ENCODE measurements around the gene VPS37B. TPM values are rescaled to one million over a fixed set of nuclear protein-coding genes. Genes with fewer than 3 reads are reported as not detected.

VPS37B gene
- total and polyA plus RNA-seq, 2 of the 8 experiments (the other 6 are each of a cell fraction or from before 2014, with no cell fraction given): 11.9 to 15.7 TPM

DNA sequence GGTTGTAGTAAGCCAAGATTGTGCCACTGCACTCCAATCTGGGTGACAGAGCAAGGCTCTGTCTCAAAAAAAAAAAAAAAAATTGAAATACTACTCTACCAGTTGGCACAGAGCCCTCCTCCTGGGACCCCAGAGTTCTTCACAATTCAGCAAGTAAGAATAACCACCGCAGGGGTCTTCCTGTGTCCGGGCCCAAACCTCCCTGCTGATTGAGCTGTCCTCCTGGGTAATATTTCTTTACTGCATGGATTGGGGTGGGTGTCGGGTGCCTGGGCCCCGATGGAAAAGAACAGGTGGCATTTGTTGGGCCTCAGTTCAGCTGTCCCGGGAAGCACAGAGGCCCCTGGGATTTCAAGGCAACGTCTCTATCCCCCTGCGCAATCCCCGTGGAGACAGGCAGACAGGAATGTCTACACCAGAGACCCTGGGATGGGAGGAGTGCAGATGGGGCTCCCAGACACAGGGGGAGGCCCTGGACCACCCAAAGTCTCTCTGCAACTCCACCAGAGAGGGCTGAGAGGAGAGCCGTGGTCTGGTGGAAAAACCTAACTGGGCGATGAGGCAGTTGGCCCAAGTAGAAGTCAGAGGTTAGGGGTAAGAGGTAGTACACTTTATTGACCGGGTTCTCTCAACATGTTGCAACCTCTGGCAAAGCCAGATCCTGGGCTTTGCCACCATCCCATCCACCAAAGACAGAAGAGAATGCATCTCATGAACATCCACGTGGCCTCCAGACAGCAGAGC is 32.7 kb upstream of the VPS37B start:
- no peak overlapping the region for H3K56ac ChIP-seq (replicated peaks; ENCODE audit: insufficient read length, low read depth, low read length)
- 86% methylated on average over 11 of the region's 12 CpGs; no CpG with 5 or more reads in 1 of the 2 experiments for WGBS, 2 experiments (ENCODE audit: extremely low coverage in 1 of 2, insufficient coverage in 1 of 2, insufficient read length in 1 of 2, insufficient replicate concordance in 2 of 2, low coverage in 1 of 2, low lambda C conversion rate in 2 of 2, missing lambda C conversion rate in 1 of 2)
- FAIRE-seq: no peak

More for the DNA sequence above, 32.7 kb upstream of the VPS37B start:
- Histone ChIP-seq H3K23ac (ENCODE audit: insufficient read length) (no peak overlapping the region), H2BK120ac (replicated peaks; ENCODE audit: low read depth, low read length) (no peak overlapping the region), H2BK15ac (ENCODE audit: low read length) (no peak overlapping the region), H2BK5ac (ENCODE audit: low read depth, low read length) (no peak overlapping the region), H4K5ac (ENCODE audit: insufficient read length, low read depth, low read length) (no peak overlapping the region), H2AK5ac (ENCODE audit: low read depth, low read length) (no peak overlapping the region), H3K36me3 (ENCODE audit: control insufficient read depth in 2 of 4, insufficient read depth in 4 of 4, low read length in 3 of 4) (no peaks in the 10 kb centered on the region), H3K9ac (replicated peaks in 1 of 4; ENCODE audit: extremely low read depth in 1 of 4, low read depth in 3 of 4, low read length in 3 of 4) (no peak overlapping the region), H3K79me1 (ENCODE audit: low read depth, low read length) (no peaks in the 10 kb centered on the region), H4K91ac (replicated peaks; ENCODE audit: insufficient read length, low read length) (no peak overlapping the region), H3K4me3 (ENCODE audit: extremely low read depth in 1 of 4, insufficient read depth in 2 of 4, low read depth in 3 of 4, low read length in 4 of 4) (no peak overlapping the region), H3K9me3 (ENCODE audit: insufficient read depth in 2 of 2, low read depth in 1 of 2, low read length in 1 of 2) (no peaks in the 10 kb centered on the region), H3K27me3 (replicated peaks in 1 of 4; ENCODE audit: control insufficient read depth in 3 of 4, extremely low read depth in 1 of 4, insufficient read depth in 3 of 4, low read length in 3 of 4) (no peaks in the 10 kb centered on the region), H2BK20ac (ENCODE audit: low read length) (no peak overlapping the region), H3K14ac (ENCODE audit: insufficient read length) (no peak overlapping the region), H4K8ac (ENCODE audit: extremely low read depth, insufficient read depth, low read length) (0 out of 2 replicates have a peak overlapping the region, but pooled peaks have one; percentile 35), H3K79me2 (ENCODE audit: control insufficient read depth in 1 of 2, insufficient read depth in 2 of 2, low read length in 2 of 2) (no peaks in the 10 kb centered on the region), H3K4ac (replicated peaks; ENCODE audit: insufficient read length, low read depth, low read length) (no peak overlapping the region), H3K27ac (ENCODE audit: low read depth, low read length) (no peak overlapping the region), H3K4me1 (replicated peaks in 1 of 4; ENCODE audit: control insufficient read depth in 3 of 4, insufficient read depth in 4 of 4, low read length in 3 of 4) (no peaks in the 10 kb centered on the region; a peak in 1 of 7 replicates), H3K23me2 (ENCODE audit: low read depth, low read length) (no peaks in the 10 kb centered on the region), H4K20me1 (replicated peaks in 1 of 2; ENCODE audit: control insufficient read depth in 1 of 2, insufficient read depth in 2 of 2, low read length in 2 of 2) (no peaks in the 10 kb centered on the region), H3K4me2 (ENCODE audit: insufficient read depth in 1 of 2, low read depth in 2 of 2, low read length in 2 of 2) (no peak overlapping the region), H3K18ac (ENCODE audit: extremely low read depth, low read length) (no peak overlapping the region), H2BK12ac (ENCODE audit: low read depth, low read length) (no peak overlapping the region), H2AFZ (ENCODE audit: low read length) (no peak overlapping the region)
- DNase-seq (ENCODE audit: low read depth in 1 of 2, low spot score in 2 of 2): no peak
- POLR2A ChIA-PET (ENCODE audit: partially characterized antibody): no interaction called here
- TF ChIP-seq NANOG (IDR thresholded peaks at IDR 0.05; ENCODE audit: insufficient read depth, low read depth, low read length, poor library complexity, severe bottlenecking) (no peak), SP4 (IDR thresholded peaks at IDR 0.05; ENCODE audit: low read length) (no peak), JUND (IDR thresholded peaks at IDR 0.05; ENCODE audit: low read length) (no peak), SP2 (IDR thresholded peaks at IDR 0.05; ENCODE audit: low read length) (no peak)
- TF ChIP-seq, protein P1, sequence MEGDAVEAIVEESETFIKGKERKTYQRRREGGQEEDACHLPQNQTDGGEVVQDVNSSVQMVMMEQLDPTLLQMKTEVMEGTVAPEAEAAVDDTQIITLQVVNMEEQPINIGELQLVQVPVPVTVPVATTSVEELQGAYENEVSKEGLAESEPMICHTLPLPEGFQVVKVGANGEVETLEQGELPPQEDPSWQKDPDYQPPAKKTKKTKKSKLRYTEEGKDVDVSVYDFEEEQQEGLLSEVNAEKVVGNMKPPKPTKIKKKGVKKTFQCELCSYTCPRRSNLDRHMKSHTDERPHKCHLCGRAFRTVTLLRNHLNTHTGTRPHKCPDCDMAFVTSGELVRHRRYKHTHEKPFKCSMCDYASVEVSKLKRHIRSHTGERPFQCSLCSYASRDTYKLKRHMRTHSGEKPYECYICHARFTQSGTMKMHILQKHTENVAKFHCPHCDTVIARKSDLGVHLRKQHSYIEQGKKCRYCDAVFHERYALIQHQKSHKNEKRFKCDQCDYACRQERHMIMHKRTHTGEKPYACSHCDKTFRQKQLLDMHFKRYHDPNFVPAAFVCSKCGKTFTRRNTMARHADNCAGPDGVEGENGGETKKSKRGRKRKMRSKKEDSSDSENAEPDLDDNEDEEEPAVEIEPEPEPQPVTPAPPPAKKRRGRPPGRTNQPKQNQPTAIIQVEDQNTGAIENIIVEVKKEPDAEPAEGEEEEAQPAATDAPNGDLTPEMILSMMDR (IDR thresholded peaks at IDR 0.05; ENCODE audit: control extremely low read depth in 1 of 3, insufficient read depth in 1 of 3, low read depth in 1 of 3, low read length in 3 of 3): no peak
- CTCF ChIA-PET (ENCODE audit: partially characterized antibody): interaction anchor here (3.0 kb wide), 1 partner anchor 68 kb away, joined by 7 read pairs; no protein-coding TSS in a partner anchor

All from H1 (cell line).